Esophagus squamous epithelium (tissue), 4 donors: ENCODE results near the gene CHMP2A.

Experiments
- CTCF ChIP-seq, 6 experiments: fragments of 450-650 bp in 4 of 6; fragments of 200-600 bp in 2 of 6; sonication (generic) in 2 of 6; IDR thresholded peaks; one replicate each; pipeline ENCODE4 v1.5.1; 2016 to 2019; ENCODE audit warnings: antibody characterized with exemption in 6 of 6, mild to moderate bottlenecking in 4 of 6, moderate library complexity in 4 of 6
- POLR2A ChIP-seq, 4 donors: fragments of 450-650 bp; IDR thresholded peaks; one replicate each; pipeline ENCODE4 v1.6.1; 2017; ENCODE audit warnings: antibody characterized with exemption in 4 of 4, mild to moderate bottlenecking in 4 of 4, moderate library complexity in 3 of 4

DNA sequence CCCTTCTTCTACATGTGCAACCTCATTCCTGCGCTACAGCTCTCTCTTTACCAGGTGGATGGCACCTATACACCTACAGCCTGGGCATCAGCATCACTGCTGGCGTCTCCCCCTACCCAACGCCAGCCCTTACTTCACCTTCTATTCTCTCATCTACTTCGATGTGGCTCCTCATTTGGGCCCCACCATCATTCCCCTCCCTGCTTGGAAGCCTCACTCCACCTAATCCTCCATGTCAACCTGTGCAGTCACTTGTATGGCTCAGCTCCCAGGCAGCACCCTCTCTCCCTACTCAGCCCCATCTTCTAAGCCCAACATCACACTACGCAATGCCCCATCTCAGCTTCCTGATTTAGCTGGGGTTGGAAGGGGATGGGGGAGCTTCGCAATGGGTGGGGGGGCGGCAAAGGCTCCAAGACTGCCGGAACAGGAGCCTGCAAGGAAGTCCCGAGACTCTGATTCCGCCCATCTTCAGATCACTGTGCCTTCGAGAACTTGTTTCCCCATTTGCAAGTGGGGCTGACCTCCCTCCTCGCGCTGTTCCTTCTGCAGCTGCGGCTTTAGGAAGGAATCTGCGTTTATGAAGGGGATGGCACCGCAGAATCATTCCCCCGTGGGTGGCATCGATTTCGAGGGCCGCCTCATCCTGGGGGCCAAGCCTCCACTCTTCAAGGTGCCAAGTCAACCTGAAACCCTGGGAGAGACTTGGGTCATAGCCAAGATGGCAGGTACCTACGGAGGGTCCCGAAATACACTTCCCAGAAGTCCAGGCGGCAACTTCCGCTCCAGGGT, 17.3 kb upstream of the CHMP2A start:
- TF ChIP-seq CTCF (IDR thresholded peaks at IDR 0.05) (no peak), POLR2A (IDR thresholded peaks at IDR 0.05) (no peak)
